Skeletal muscle tissue (tissue), 4 donors: ENCODE measurements around the gene SLC29A3. TPM values are rescaled to one million over a fixed set of nuclear protein-coding genes. Genes with fewer than 3 reads are reported as not detected.
"Not testable (repeated sequence)": the region's sequence is repeated elsewhere in the genome, so short reads cannot be mapped to it uniquely, and the experiment has no call there.

Experiments
- H3K27ac ChIP-seq: one replicate; pipeline ENCODE4 v1.7.0; 2013; ENCODE audit warnings: mild to moderate bottlenecking, low read depth, low read length, inconsistent platforms
- H3K27me3 ChIP-seq, 3 donors: one replicate each; pipeline ENCODE4 v1.7.0; 2013; ENCODE audit warnings: low read length in 3 of 3; ENCODE audit not compliant: control insufficient read depth in 3 of 3, insufficient read depth in 3 of 3
- H3K36me3 ChIP-seq, 3 donors: one replicate each; pipeline ENCODE4 v1.7.0; 2013; ENCODE audit warnings: low read length in 3 of 3; ENCODE audit not compliant: control insufficient read depth in 3 of 3, insufficient read depth in 3 of 3
- H3K4me1 ChIP-seq, 3 donors: one replicate each; pipeline ENCODE4 v1.7.0; 2013; ENCODE audit warnings: low read length in 3 of 3, mild to moderate bottlenecking in 3 of 3; ENCODE audit not compliant: control insufficient read depth in 3 of 3, insufficient read depth in 3 of 3
- H3K4me3 ChIP-seq, 3 donors: one replicate each; pipeline ENCODE4 v1.7.0; 2013; ENCODE audit warnings: low read length in 3 of 3
- H3K9ac ChIP-seq, 3 donors: one replicate each; pipeline ENCODE4 v1.7.0; 2013; ENCODE audit warnings: low read length in 3 of 3, mild to moderate bottlenecking in 3 of 3, moderate library complexity in 2 of 3, low read depth in 1 of 3
- H3K9me3 ChIP-seq, 3 donors: one replicate each; pipeline ENCODE4 v1.7.0; 2013; ENCODE audit warnings: low read length in 3 of 3; ENCODE audit not compliant: control insufficient read depth in 3 of 3
- total RNA-seq: library from RNA; depleted of rRNA; stranded (reverse); fragments of >200 nt; gene quantifications from one replicate; pipeline ENCODE4 v1.2.3, GENCODE V29; 2014
- donor health status: Osteomylitis.

The SLC29A3 gene
- 1.0 TPM for total RNA-seq

- Histone ChIP-seq H3K27ac (peak within 1 kb of the TSS; percentile 23), H3K9me3 (no peaks in the 10 kb centered on the region), H3K36me3 (peaks cover 0 to 7% (median 0%) of the 10 kb centered on the region in 3 donors), H3K27me3 (no peaks in the 10 kb centered on the region), H3K4me3 (peak within 1 kb of the TSS; percentile 70 to 85 (median 81)), H3K9ac (peak within 1 kb of the TSS; percentile 61 to 91 (median 87)), H3K4me1 (peaks cover 10 to 15% (median 13%) of the 10 kb centered on the region in 3 donors)
Observed at GRCh38 chr10:71319042-71319799, at the start of gene SLC29A3. TSS of gene SLC29A3 (plus strand) at chr10:71319259. CDS start at chr10:71319310, 51 bp downstream.

GRCh38 chr10:71269301-71270288 lies 49.5 kb upstream of the SLC29A3 start:
- Histone ChIP-seq H3K9me3 (no peaks in the 10 kb centered on the region), H3K4me1 (peaks cover 29 to 54% (median 46%) of the 10 kb centered on the region in 3 donors), H3K9ac (peak overlapping the region in 1 of 3 donors; percentile 45), H3K4me3 (no peak overlapping the region), H3K27ac (no peak overlapping the region), H3K36me3 (no peaks in the 10 kb centered on the region), H3K27me3 (no peaks in the 10 kb centered on the region)

- Histone ChIP-seq H3K4me3 (no peak overlapping the region), H3K36me3 (no peaks in the 10 kb centered on the region), H3K4me1 (peaks cover 34 to 56% (median 46%) of the 10 kb centered on the region in 3 donors), H3K27me3 (no peaks in the 10 kb centered on the region), H3K9ac (peak overlapping the region in 1 of 3 donors; percentile 25), H3K27ac (no peak overlapping the region), H3K9me3 (no peaks in the 10 kb centered on the region)
Observed at GRCh38 chr10:71270301-71271220, 48.5 kb upstream of the SLC29A3 start.

- Histone ChIP-seq H3K9ac (no peak overlapping the region), H3K27ac (no peak overlapping the region), H3K4me1 (peaks cover 24 to 49% (median 38%) of the 10 kb centered on the region in 3 donors)
Observed at GRCh38 chr10:71271662-71272055, 47.4 kb upstream of the SLC29A3 start.

GRCh38 chr10:71272056-71272771 lies 46.8 kb upstream of the SLC29A3 start:
- peaks cover 22 to 48% (median 34%) of the 10 kb centered on the region in 3 donors for H3K4me1 ChIP-seq
- no peak overlapping the region for H3K4me3 ChIP-seq
- H3K9me3 ChIP-seq = no peaks in the 10 kb centered on the region
- no peaks in the 10 kb centered on the region for H3K36me3 ChIP-seq
- no peaks in the 10 kb centered on the region for H3K27me3 ChIP-seq
- H3K27ac ChIP-seq = no peak overlapping the region
- H3K9ac ChIP-seq = no peak overlapping the region

More at GRCh38 chr10:71271662-71272055, 47.4 kb upstream of the SLC29A3 start:
- no peaks in the 10 kb centered on the region for H3K27me3 ChIP-seq
- H3K4me3 ChIP-seq = no peak overlapping the region
- H3K36me3 ChIP-seq = no peaks in the 10 kb centered on the region
- H3K9me3 ChIP-seq = no peaks in the 10 kb centered on the region

- H3K4me1 ChIP-seq = peaks cover 22 to 40% (median 27%) of the 10 kb centered on the region in 3 donors
- H3K9ac ChIP-seq, H3K27ac ChIP-seq, H3K36me3 ChIP-seq, H3K9me3 ChIP-seq, H3K27me3 ChIP-seq, H3K4me3 ChIP-seq: not testable (repeated sequence)
Observed at GRCh38 chr10:71272974-71273373, 46.1 kb upstream of the SLC29A3 start.

GRCh38 chr10:71273506-71273905 lies 45.6 kb upstream of the SLC29A3 start:
- H3K27ac ChIP-seq = no peak overlapping the region
- peaks cover 19 to 35% (median 22%) of the 10 kb centered on the region in 3 donors for H3K4me1 ChIP-seq
- H3K9me3 ChIP-seq = no peaks in the 10 kb centered on the region
- no peaks in the 10 kb centered on the region for H3K27me3 ChIP-seq
- H3K36me3 ChIP-seq = no peaks in the 10 kb centered on the region
- H3K9ac ChIP-seq = no peak overlapping the region
- H3K4me3 ChIP-seq = no peak overlapping the region

- Histone ChIP-seq H3K4me1 (peaks cover 6 to 22% (median 6%) of the 10 kb centered on the region in 3 donors), H3K27ac (no peak overlapping the region)
Observed at GRCh38 chr10:71274901-71275796, 43.9 kb upstream of the SLC29A3 start.

More at GRCh38 chr10:71274901-71275796, 43.9 kb upstream of the SLC29A3 start:
- Histone ChIP-seq H3K4me3 (no peak overlapping the region), H3K9me3 (no peaks in the 10 kb centered on the region), H3K27me3 (no peaks in the 10 kb centered on the region), H3K9ac (no peak overlapping the region), H3K36me3 (no peaks in the 10 kb centered on the region)
